C4-2B (cell line): Measurements from ENCODE around the gene ETHE1.

Experiments used
- CTCF ChIP-seq: fragments of 450-650 bp; conservative IDR thresholded peaks from 2 replicates; pipeline ENCODE4 v1.5.1; 2017; ENCODE audit warnings: mild to moderate bottlenecking
- ZFX ChIP-seq: fragments of 450-650 bp; IDR thresholded peaks from 2 replicates; pipeline ENCODE4 v1.6.1; 2017

- TF ChIP-seq CTCF (no peak), ZFX (no peak)
Measured at GRCh38 chr19:43480574-43480973, 46.4 kb downstream of the ETHE1 start.
